ENCODE measurements around the gene FIZ1.

DNA sequence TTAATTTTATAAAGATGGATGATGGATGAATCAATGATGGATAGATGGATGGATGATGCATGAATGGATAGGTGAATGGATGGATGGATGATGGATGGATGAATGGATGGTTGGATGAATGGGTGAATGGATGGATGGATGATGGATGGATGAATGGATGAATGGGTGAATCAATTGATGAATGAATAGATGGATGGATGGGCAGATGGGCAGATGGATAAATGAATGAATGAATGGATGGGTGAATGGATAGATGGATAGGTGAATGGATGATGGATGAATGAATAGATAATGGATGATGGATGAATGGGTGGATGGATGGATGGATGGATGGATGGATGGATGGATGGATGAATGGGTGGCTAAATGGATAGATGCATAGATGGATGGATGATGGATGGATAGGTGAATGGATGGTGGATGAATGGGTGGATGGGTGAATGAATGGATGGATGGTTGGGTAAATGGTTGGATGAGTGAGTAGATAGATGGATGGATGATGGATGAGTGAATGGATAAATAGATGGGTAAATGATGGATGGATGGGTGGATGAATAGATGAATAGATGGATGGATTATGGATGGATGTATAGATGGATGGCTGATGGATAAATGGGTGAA lies 31.5 kb downstream of the FIZ1 start:
- TF ChIP-seq, protein P1, sequence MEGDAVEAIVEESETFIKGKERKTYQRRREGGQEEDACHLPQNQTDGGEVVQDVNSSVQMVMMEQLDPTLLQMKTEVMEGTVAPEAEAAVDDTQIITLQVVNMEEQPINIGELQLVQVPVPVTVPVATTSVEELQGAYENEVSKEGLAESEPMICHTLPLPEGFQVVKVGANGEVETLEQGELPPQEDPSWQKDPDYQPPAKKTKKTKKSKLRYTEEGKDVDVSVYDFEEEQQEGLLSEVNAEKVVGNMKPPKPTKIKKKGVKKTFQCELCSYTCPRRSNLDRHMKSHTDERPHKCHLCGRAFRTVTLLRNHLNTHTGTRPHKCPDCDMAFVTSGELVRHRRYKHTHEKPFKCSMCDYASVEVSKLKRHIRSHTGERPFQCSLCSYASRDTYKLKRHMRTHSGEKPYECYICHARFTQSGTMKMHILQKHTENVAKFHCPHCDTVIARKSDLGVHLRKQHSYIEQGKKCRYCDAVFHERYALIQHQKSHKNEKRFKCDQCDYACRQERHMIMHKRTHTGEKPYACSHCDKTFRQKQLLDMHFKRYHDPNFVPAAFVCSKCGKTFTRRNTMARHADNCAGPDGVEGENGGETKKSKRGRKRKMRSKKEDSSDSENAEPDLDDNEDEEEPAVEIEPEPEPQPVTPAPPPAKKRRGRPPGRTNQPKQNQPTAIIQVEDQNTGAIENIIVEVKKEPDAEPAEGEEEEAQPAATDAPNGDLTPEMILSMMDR (IDR thresholded peaks at IDR 0.05; ENCODE audit: low read length) = no peak
- no peak for TF ChIP-seq EZH2phosphoT487 (IDR thresholded peaks at IDR 0.05; ENCODE audit: low read length)
- no peak for TF ChIP-seq EZH2 (optimal IDR thresholded peaks at IDR 0.05; ENCODE audit: low read depth, low read length)
